Karpas-422 (cell line): Measurements from ENCODE around the gene RNGTT. TPM values are rescaled to one million over a fixed set of nuclear protein-coding genes. Genes with fewer than 3 reads are reported as not detected.
A peak's percentile ranks its signal among the peaks of the same experiment; 100 is the strongest.
"Not testable (repeated sequence)": the region's sequence is repeated elsewhere in the genome, so short reads cannot be mapped to it uniquely, and the experiment has no call there.

Source experiments
- DNase-seq: peaks from one replicate; pipeline ENCODE4 v3.0.0-alpha.2; 2015
- H2AFZ ChIP-seq: fragments of 200-600 bp; sonication (generic); 2 replicates; pipeline ENCODE4 v1.6.1; 2014; ENCODE audit warnings: antibody characterized with exemption, low read length, mixed read lengths
- H3K27ac ChIP-seq: fragments of 200-600 bp; sonication (generic); 2 replicates; pipeline ENCODE4 v1.5.1; 2014; ENCODE audit warnings: mild to moderate bottlenecking, low read length, moderate library complexity
- H3K27me3 ChIP-seq: fragments of 200-600 bp; sonication (generic); 2 replicates; pipeline ENCODE4 v1.6.1; 2014; ENCODE audit warnings: low read length, mixed read lengths
- H3K36me3 ChIP-seq: fragments of 200-600 bp; sonication (generic); 2 replicates; pipeline ENCODE4 v1.6.1; 2014; ENCODE audit warnings: low read length, mixed read lengths; ENCODE audit not compliant: insufficient read depth
- H3K4me1 ChIP-seq: fragments of 200-600 bp; sonication (generic); 2 replicates; pipeline ENCODE4 v1.6.1; 2014; ENCODE audit warnings: mild to moderate bottlenecking, low read length, mixed read lengths
- H3K4me2 ChIP-seq: fragments of 200-600 bp; sonication (generic); 2 replicates; pipeline ENCODE4 v1.6.1; 2014; ENCODE audit warnings: low read length, low read depth, mild to moderate bottlenecking; ENCODE audit not compliant: poor library complexity, severe bottlenecking
- H3K4me3 ChIP-seq: fragments of 200-600 bp; sonication (generic); 2 replicates; pipeline ENCODE4 v1.5.1; 2014; ENCODE audit warnings: mild to moderate bottlenecking, antibody characterized with exemption, low read length, mixed read lengths
- H3K79me2 ChIP-seq: fragments of 200-600 bp; sonication (generic); 2 replicates; pipeline ENCODE4 v1.6.1; 2014; ENCODE audit warnings: mild to moderate bottlenecking, low read length, mixed read lengths
- H3K9ac ChIP-seq: fragments of 200-600 bp; sonication (generic); 2 replicates; pipeline ENCODE4 v1.6.0; 2014; ENCODE audit warnings: low read length
- H3K9me2 ChIP-seq: fragments of 200-600 bp; sonication (generic), shearing (Covaris generic); replicated peaks from 2 replicates; pipeline ENCODE4 v1.6.0; 2014; ENCODE audit warnings: mild to moderate bottlenecking, low read length, moderate library complexity; ENCODE audit not compliant: insufficient read depth
- H3K9me3 ChIP-seq: fragments of 300-700, 200-600 bp; sonication (generic); 2 replicates; pipeline ENCODE4 v1.6.1; 2014; ENCODE audit warnings: low read length, mixed read lengths
- H4K20me1 ChIP-seq: fragments of 200-600 bp; sonication (generic); 2 replicates; pipeline ENCODE4 v1.6.1; 2014; ENCODE audit warnings: mild to moderate bottlenecking, antibody characterized with exemption, low read length, low read depth; ENCODE audit not compliant: insufficient read depth
- total RNA-seq: library from RNA; depleted of rRNA; stranded (reverse); fragments of >200 nt; shearing (Covaris generic); gene quantifications from 2 replicates; pipeline ENCODE4 v1.2.3, GENCODE V29; 2014; ENCODE audit warnings: low replicate concordance

Gene RNGTT
- total RNA-seq, 1 experiment from 2014 or later: 35.9 TPM

- no peak overlapping the region for H3K4me3 ChIP-seq
- H3K4me2 ChIP-seq: no peak overlapping the region
- DNase-seq: no peak
- peaks cover 7% of the 10 kb centered on the region for H3K9me3 ChIP-seq
- H3K27ac ChIP-seq: no peak overlapping the region
- H2AFZ ChIP-seq: no peak overlapping the region
- H3K36me3 ChIP-seq: 0 out of 2 replicates have a peak, but pooled peaks cover 3% of the 10 kb centered on the region
- H3K4me1 ChIP-seq: peaks cover 20% of the 10 kb centered on the region
- H3K27me3 ChIP-seq: no peaks in the 10 kb centered on the region
- no peaks in the 10 kb centered on the region for H3K9me2 ChIP-seq
- peaks cover 30% of the 10 kb centered on the region for H3K79me2 ChIP-seq
- 0 out of 2 replicates have a peak, but pooled peaks cover 6% of the 10 kb centered on the region for H4K20me1 ChIP-seq
- no peak overlapping the region for H3K9ac ChIP-seq
Measured at GRCh38 chr6:88965691-88966090, 2.3 kb upstream of the RNGTT start.

DNA sequence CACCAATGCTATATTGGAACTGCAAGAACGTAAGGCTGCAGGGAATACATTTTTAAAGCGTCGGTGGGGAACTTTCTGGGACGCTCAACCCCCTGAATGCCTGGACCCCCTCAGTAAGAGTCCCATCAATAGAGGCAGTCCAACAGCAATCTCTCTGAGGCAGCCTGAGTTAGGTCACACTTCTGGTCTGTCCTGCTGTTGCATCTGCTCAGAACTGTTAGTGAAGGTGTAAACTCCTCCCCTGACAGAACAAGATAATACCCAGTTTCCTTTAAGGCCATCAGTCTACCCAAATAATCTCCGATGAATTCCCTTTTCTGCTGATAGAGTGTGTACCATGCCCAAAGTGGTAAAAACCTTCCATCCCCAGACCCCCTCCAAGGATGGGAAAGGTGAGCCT lies 1.1 kb upstream of the RNGTT start:
- Histone ChIP-seq H3K27me3 (no peaks in the 10 kb centered on the region), H3K79me2 (peaks cover 42% of the 10 kb centered on the region), H3K4me3 (peak overlapping the region; percentile 99), H3K9ac (peak overlapping the region; percentile 95), H3K4me1 (peaks cover 20% of the 10 kb centered on the region), H4K20me1 (0 out of 2 replicates have a peak, but pooled peaks cover 6% of the 10 kb centered on the region), H3K36me3 (0 out of 2 replicates have a peak, but pooled peaks cover 3% of the 10 kb centered on the region), H3K9me3 (peaks cover 7% of the 10 kb centered on the region), H3K27ac (no peak overlapping the region), H3K4me2 (peak overlapping the region; percentile 97), H2AFZ (no peak overlapping the region), H3K9me2 (no peaks in the 10 kb centered on the region)
- no peak for DNase-seq

- peaks cover 10% of the 10 kb centered on the region for H3K4me1 ChIP-seq
- H3K27me3 ChIP-seq: no peaks in the 10 kb centered on the region
- H4K20me1 ChIP-seq: 0 out of 2 replicates have a peak, but pooled peaks cover 6% of the 10 kb centered on the region
- H3K9me3 ChIP-seq: 0 out of 2 replicates have a peak, but pooled peaks cover 6% of the 10 kb centered on the region
- no peak overlapping the region for H3K4me3 ChIP-seq
- H3K4me2 ChIP-seq: no peak overlapping the region
- no peak overlapping the region for H3K27ac ChIP-seq
- no peaks in the 10 kb centered on the region for H3K9me2 ChIP-seq
- DNase-seq: no peak
- H2AFZ ChIP-seq: no peak overlapping the region
- H3K36me3 ChIP-seq: peaks cover 17% of the 10 kb centered on the region
- no peak overlapping the region for H3K9ac ChIP-seq
- peaks cover 96% of the 10 kb centered on the region for H3K79me2 ChIP-seq
Measured at GRCh38 chr6:88958842-88959241, 4.6 kb downstream of the RNGTT start.

DNA sequence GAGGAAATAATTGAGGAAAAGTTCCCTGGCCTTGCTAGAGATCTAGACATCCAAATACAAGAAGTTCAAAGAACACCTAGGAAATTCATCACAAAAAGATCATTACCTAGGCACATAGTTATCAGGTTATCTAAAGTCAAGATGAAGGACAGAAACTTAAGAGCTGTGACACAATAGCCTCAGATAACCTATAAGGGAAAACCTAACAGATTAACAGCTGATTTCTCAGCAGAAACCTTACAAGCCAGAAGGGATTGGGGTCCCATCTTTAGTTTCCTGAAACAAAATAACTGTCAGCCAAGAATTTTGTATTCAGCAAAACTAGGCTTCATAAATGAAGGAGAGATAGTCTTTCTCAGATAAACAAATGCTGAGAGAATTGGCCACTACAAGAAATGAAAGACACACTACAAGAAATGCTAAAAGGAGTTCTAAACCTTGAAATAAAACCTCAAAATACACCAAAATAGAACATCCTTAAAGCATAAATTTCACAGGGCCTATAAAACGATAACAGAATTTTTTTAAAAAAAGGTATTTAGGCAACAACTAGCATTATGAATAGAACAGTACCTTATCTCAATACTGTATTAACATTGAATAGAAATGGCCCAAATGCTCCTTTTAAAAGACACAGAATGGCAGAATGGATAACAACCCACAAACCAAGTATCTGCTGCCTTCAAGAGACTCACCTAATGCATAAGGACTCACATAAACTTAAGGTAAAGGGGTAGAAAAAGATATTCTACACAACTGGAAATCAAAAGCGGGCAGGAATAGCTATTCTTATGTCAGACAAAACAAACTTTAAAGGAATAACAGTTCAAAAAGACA lies 9.7 kb downstream of the RNGTT start:
- Histone ChIP-seq H3K79me2 (peaks cover 95% of the 10 kb centered on the region), H3K9me3 (peaks cover 12% of the 10 kb centered on the region), H3K4me2 (no peak overlapping the region), H3K36me3 (peaks cover 21% of the 10 kb centered on the region), H3K27ac (no peak overlapping the region), H3K4me3 (no peak overlapping the region), H3K9ac (no peak overlapping the region), H3K4me1 (no peaks in the 10 kb centered on the region), H3K9me2 (no peaks in the 10 kb centered on the region), H4K20me1 (no peaks in the 10 kb centered on the region), H2AFZ (no peak overlapping the region), H3K27me3 (no peaks in the 10 kb centered on the region)
- no peak for DNase-seq

GRCh38 chr6:88952065-88952704 lies 11.2 kb downstream of the RNGTT start:
- H3K9me3 ChIP-seq: peaks cover 12% of the 10 kb centered on the region
- no peak overlapping the region for H2AFZ ChIP-seq
- H3K79me2 ChIP-seq: peaks cover 80% of the 10 kb centered on the region
- no peaks in the 10 kb centered on the region for H3K27me3 ChIP-seq
- H3K27ac ChIP-seq: no peak overlapping the region
- H3K9me2 ChIP-seq: no peaks in the 10 kb centered on the region
- no peak overlapping the region for H3K4me3 ChIP-seq
- H3K9ac ChIP-seq: no peak overlapping the region
- H3K36me3 ChIP-seq: peaks cover 17% of the 10 kb centered on the region
- H3K4me1 ChIP-seq: no peaks in the 10 kb centered on the region
- DNase-seq: no peak
- H3K4me2 ChIP-seq: no peak overlapping the region
- no peaks in the 10 kb centered on the region for H4K20me1 ChIP-seq

DNA sequence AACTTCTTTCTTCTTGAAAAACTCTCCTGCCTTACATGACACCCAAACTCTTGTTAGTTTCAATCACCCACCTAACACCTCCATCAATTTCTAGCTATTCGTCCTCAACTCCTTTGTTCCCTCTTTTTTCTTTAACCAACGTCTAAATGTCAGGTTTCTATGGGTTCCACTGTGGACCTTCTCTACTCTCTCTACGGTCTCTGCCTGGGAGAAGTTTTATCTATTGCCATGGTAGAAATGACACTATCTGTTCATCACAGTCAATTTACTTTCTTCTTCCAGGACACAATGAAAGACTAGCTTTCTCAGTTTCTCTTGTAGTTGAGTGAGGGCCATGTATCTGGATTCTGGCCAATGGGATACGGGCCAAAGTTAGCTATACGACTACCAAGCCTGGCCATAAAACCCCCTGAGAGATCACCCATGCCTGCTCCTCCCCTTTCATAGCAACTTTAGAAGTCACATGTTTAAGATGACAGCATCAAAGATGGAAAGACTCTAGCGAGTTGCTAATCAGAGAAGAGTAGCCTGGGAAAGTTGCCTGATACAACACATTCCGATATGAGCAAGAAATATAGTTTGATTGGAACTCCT lies 17.9 kb downstream of the RNGTT start:
- peaks cover 72% of the 10 kb centered on the region for H3K79me2 ChIP-seq
- H2AFZ ChIP-seq: no peak overlapping the region
- no peak for DNase-seq
- H3K27me3 ChIP-seq: no peaks in the 10 kb centered on the region
- no peak overlapping the region for H3K27ac ChIP-seq
- peaks cover 21% of the 10 kb centered on the region for H3K36me3 ChIP-seq
- no peaks in the 10 kb centered on the region; the same call in 1 of the 2 replicates for H3K9me3 ChIP-seq
- no peaks in the 10 kb centered on the region for H3K9me2 ChIP-seq
- no peak overlapping the region for H3K9ac ChIP-seq
- H3K4me2 ChIP-seq: no peak overlapping the region
- no peaks in the 10 kb centered on the region for H4K20me1 ChIP-seq
- no peaks in the 10 kb centered on the region for H3K4me1 ChIP-seq
- H3K4me3 ChIP-seq: no peak overlapping the region

- Histone ChIP-seq H3K9me3 (no peaks in the 10 kb centered on the region), H3K4me1 (no peaks in the 10 kb centered on the region), H3K36me3 (peaks cover 63% of the 10 kb centered on the region), H3K27ac (no peak overlapping the region), H3K4me3 (no peak overlapping the region), H3K9me2 (no peaks in the 10 kb centered on the region), H3K9ac (no peak overlapping the region), H2AFZ (no peak overlapping the region), H3K27me3 (no peaks in the 10 kb centered on the region), H3K79me2 (peaks cover 51% of the 10 kb centered on the region), H3K4me2 (no peak overlapping the region), H4K20me1 (no peaks in the 10 kb centered on the region)
- no peak for DNase-seq
Measured at GRCh38 chr6:88933521-88933920, 29.9 kb downstream of the RNGTT start.

DNA sequence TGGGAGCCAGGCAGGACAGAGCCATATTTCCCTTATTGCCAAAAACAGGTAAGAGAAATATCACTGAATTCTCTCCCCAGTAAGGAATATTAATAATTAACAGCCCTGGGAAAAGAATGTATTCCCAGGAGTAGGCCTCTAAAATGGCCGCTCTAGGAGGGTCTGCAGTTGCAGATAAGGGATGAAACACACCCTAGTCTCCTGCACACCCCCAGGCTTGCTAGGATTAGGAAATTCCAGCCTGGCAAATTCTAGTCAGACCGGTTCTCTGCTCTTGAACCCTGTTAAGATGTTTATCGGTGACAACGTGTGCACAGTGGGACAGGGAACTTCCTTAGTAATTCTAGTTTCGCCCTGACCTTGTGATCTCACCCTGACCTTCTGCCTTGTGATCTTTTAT lies 31.4 kb downstream of the RNGTT start:
- H3K4me3 ChIP-seq, DNase-seq: not testable (repeated sequence)
- peaks cover 53% of the 10 kb centered on the region for H3K36me3 ChIP-seq

More for the DNA sequence above, 31.4 kb downstream of the RNGTT start:
- not testable (repeated sequence) for H4K20me1 ChIP-seq, H3K27me3 ChIP-seq, H3K4me2 ChIP-seq, H2AFZ ChIP-seq, H3K27ac ChIP-seq, H3K9me2 ChIP-seq, H3K9ac ChIP-seq, H3K9me3 ChIP-seq, H3K4me1 ChIP-seq
- peaks cover 51% of the 10 kb centered on the region for H3K79me2 ChIP-seq
